Erythroblast (primary cell): Measurements from ENCODE around the gene GBP5.

ENCODE experiments used
- GATA1 ChIP-seq: IDR thresholded peaks from 2 replicates; pipeline ENCODE4 v1.6.1; 2011; ENCODE audit warnings: low read depth, mild to moderate bottlenecking, control low read depth, low read length, moderate library complexity
- POLR2A ChIP-seq: IDR thresholded peaks from 2 replicates; pipeline ENCODE4 v1.6.1; 2011; ENCODE audit warnings: mild to moderate bottlenecking, low read length

- TF ChIP-seq POLR2A (no peak), GATA1 (no peak)
These were observed 39.9 kb upstream of the GBP5 start for GRCh38 chr1:89312572-89312971.
